HG03432 (cell line): ENCODE results near the gene ALKBH4.
A peak's percentile ranks its signal among the peaks of the same experiment; 100 is the strongest.

ENCODE experiments used
- ATAC-seq: cut with Tn5 transposase; IDR thresholded peaks from one replicate; pipeline ENCODE4 v1.9.1; 2021; ENCODE audit warnings: mild to moderate bottlenecking, moderate library complexity; ENCODE audit not compliant: unreplicated experiment

The ALKBH4 gene

DNA sequence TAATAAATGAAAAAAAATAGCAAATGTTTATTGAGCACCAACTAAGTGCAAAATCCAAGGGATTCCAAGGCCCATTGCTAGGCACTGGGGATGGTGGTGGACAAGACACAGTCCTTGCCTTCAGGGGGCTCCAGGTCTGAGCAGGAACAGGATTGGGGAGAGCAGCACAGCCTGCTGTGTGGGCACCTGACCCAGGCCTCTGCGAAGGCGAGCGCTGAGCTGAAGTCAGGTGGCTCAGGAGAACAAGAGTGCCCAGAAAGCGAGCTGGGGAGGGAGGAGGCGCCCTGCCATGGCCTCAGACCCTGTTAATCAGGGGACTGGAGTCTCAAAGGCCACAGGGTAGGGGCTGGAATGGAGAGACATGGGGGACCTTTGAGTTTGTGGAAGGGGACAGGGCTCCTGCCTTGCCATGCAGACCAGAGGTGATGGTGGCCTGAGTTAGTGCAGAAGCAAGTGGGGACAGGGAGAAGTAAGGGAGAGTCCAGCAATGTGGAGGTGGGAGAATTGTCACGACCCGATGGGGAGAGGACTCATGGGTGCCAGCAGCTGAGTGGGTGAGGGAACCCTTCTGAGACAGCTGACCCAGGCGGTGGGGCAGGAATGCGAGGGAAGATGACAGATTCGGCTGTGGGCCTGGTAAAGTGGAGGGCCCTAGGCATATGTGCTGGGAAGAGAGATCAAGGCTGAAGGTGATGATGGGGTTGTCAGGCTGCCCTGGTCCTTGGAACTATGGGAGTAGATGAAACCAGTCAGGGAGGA, 35.3 kb downstream of the ALKBH4 start:
- ATAC-seq = no peak

DNA sequence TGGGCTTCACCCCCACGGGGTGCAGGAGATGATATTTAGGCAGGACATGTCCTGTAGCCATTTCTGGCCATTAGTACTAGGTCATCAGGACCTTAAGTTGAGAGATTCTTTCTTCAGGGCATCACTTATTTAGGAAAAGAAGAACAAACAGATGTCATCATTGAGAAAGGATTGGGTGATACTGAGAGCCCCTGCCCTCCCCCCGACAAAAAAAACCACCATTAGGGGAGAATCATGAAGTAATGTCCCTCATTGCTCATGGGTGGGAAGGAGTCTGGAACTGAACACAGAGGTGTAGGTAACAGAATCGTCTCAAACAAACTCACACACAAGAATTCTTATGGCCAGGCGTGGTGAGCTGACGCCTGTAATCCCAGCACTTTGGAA, 37.7 kb downstream of the ALKBH4 start:
- ATAC-seq = no peak

DNA sequence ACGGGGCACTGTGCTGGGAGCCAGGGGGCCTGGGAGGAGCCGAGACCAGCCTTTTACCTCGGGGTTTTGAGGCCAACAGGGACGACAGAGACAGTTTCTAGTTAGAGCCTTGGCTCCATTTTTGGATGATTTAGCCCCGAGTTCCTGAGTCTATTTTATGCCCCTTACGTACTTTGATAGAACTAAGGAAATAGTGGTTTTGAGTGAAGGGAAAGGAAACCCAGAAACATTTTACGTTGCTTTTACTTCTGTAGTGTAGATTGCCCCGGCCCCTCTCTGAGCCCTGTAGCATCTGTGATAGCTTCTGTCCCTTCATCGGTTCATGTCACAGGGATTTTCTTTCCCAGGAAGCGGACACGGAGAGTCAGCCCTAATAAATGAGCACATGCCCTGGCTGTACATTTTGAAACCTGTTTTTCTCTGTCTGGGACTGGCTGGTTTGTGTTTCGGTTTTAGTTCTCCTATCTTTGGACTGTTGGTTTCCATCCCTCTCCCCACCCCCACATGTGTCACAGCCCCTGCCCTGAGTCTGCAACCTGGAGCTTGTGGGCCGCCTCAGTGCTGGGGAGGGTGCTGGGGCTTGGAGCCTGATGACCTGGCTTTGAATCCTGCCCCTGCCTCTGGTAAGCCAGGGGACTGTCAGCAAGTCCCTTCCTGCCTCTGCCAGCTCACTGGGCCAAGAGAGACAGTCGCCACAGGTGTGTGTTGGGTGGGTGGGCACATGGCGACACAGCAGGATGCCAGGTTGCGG, 38.2 kb downstream of the ALKBH4 start:
- peak; percentile 52 for ATAC-seq

DNA sequence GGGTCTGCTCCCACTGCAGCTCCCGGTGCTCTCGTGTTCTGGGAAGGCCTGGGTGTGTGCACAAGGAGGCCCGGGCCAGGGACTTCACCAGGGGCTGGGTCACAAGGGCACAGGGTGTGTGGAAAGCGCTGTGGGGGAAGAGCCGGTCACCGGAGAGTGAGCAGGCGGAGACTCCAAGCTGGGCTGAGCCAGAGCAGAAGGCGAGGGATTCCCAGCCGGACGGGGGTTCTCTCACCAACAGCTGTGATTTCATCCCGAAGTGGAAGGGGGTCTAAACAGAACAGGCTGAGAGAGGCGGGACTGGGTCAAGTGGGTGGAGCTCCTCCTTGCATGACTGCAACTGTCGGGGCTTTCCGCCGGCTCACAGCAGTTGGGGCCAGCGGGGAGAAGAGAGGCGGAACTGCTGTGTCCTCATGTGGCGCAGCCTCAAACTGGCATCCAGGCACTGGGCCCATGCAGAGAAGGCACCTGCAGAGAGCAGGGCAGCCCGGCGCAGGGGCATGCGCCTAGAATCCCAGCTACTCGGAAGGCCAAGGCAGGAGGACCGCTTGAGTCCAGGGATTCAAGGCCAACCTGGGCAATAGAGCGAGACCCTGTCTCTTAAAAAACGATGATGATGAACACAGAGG, 38.9 kb downstream of the ALKBH4 start:
- peak; percentile 67 for ATAC-seq

DNA sequence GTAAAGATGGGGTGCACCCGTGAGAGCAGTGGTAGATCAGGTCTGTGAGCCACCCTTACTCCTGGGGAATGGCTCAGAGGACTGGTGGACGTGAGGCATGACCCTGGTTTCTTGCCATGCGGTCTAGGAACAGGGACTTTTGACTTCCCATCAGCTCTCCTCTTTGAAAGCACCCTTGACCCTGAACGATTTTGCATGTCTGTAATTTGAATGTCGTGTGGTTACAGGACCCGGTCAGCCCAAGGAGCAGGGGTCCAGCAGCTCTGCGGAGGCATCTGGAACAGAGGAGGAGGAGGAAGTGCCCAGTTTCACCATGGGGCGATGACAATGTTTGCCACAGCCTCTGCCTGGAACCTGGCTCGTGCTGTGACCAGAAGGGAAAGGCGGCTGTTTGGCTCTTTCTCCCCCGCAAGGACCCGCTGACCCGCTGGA, 39.9 kb downstream of the ALKBH4 start:
- ATAC-seq = peak; percentile 26

DNA sequence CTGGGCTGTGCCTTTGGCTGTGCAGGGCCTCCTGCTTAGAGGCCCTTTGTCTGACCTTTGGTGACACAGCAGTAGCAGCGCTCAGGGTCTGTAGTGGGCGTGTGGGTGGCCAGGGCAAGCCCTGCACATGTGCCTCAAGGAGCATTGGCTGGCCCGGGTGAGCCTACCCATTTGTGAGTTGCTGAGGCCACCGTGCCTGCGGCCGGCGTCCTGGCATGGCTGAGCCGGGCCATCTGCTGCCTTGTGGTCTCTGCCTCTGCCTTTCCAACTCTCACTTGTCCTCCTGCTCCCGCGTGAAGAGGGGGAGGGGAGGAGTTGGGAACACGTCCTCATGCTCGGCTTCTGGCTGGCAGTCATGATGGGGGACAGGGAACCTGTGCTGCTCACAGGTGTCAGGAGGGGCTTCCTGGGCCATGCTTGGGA, 40.5 kb downstream of the ALKBH4 start:
- no peak for ATAC-seq

DNA sequence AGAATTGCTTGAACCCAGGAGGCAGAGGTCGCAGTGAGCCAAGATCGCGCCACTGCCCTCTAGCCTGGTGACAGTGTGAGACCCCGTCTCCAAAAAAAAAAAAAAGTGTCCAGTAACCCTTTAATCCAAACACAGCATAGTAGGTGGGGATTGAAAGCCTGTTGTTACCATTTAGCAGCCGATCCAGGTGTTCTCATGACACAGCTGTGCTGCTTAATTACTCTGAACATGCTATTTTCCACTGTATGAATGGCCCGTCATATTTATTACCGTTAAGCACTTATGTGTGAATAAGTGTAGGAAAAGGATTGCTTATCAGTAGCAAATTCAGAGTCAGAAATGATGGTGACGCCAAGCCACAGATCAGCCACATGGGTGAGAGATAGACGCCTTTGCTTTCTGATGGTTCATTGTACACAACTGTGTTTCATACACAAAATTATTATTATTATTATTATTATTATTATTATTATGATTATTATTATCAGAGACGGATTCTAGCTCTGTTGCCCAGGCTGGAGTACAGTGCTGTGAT, 42.9 kb downstream of the ALKBH4 start:
- no peak for ATAC-seq

DNA sequence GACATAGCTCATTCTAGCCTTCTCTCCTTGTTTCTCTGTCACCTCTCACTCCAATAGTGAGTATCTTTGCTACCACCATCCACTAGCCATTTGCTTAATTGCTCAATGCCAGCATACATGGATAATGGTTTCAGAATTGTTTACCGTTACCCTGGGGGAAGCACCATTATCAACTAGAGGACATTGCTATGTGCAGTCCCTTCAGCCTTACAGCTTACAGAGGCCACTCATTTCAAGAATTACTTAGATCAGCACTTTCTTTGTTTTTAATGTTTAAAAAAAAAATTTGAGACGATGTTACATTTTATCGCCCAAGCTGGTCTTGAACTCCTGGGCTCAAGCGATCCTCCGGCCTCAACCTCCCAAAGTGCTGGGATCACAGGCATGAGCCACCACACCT, 46.1 kb downstream of the ALKBH4 start:
- ATAC-seq = no peak

DNA sequence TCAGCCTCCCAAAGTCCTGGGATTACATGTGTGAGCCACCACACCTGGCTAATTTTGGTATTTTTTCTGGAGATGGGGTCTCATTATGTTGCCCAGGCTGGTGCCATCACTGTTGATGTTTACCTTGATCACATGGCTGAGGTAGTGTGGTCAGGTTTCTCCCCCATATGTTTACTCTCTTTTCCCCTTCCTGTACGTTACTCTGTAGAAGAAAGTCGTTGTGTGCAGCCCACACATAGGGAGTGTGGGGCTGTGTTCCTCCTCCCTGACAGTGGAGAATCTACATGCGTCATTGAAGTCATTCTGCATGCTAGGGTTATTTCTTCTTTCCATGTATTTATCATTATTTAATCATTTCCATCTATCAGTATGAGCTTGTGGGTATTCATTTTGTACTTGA, 47.6 kb downstream of the ALKBH4 start:
- ATAC-seq = no peak

DNA sequence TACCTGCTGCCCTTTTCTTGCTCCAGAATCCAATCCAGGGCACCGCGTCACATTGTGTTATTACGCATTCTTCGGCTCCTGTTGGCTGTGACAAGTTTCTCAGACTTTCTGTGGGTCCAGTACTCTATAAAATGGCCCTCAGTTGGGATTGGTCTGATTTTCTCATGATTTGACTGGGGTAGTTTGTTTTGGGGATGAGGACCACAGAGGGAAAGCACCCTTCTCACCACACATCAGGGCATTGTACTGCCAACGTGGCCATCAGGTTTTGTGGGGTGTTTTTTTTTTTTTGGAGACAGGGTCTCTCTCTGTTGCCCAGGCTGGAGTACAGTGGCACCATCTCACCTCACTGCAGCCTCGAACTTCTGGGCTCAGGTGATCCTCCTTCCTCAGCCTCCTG, 48.3 kb downstream of the ALKBH4 start:
- no peak for ATAC-seq

DNA sequence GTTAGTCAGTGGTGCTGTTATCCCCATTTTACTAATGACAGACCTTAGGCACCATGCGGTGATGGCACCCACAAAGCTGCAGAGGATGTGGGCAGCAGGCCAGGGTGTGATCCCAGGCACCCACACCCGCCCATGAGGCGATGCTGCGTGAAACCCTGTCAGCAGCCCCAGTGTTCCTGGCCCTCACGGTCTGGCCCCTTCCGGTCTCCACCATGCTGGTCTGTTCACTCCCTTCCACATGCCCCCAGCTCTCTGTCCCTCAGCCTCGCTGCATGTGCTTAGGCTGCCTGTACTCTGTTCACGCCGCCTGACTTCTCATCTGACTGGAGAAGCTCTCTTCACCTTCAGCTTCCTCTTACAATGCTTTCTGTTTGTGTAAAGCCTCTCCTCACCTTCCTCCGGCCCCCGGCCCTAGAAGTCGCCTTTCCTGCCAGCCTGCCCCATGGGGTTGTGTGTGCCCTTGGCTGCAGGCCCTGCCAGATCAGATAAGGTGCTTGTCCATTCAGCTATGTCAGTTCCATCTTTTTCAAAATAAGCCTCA, 48.9 kb downstream of the ALKBH4 start:
- peak; percentile 59 for ATAC-seq

DNA sequence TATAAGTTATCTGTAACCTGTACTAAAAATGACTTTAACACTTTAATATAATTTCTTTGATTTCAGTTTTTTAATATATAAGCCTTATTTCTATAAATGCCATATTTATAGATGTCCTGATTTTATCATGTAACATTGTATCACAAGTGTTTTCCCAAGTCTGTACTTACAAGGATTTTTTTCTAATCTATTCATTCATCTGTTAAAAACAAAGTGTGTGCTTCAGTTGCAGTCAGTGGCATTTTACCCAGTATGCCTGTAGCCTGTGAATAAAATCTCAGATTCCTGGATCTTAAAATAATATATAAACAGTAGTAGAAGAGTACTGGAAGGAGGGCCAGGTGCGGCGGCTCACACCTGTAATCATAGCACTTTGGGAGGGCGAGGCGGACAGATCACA, 51.1 kb downstream of the ALKBH4 start:
- ATAC-seq = no peak

DNA sequence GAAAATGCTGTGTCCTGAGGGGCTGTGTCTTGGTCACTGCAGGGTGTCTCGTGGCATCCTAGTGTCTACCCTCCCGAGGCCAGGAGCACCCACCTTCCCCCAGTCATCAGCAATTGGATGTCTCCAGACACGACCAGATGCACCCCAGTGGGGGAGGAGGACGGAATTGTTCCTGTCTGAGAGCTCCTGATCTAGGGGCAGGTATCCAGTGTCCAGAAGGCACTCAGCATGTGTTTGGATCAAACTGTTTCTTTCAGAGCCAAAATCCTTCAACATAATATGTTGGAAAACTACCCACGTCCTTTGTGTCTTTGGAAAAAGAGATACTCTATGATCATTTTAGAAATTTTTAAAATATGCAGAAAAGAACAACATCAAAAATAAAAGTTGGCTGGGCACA, 51.6 kb downstream of the ALKBH4 start:
- ATAC-seq = no peak

DNA sequence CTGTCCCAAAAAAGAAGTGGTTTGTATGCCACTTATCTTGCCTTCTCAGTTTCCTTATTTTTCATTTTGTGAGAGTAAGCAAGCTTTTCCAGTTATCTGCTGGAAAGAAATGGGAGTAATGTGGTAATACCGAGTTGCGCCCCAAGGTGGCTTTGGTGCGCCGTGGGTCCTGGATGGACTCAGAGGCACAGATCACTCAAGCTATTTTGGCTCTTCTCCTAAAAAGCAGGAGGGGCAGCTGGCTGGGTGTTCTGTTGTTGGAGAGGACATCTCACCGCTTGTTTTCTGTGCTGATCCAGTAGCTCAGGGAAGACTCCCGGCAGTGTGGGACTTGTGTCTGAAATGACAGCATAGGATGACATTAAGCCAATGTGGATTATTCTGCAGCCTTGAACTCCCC, 52.1 kb downstream of the ALKBH4 start:
- ATAC-seq = no peak

DNA sequence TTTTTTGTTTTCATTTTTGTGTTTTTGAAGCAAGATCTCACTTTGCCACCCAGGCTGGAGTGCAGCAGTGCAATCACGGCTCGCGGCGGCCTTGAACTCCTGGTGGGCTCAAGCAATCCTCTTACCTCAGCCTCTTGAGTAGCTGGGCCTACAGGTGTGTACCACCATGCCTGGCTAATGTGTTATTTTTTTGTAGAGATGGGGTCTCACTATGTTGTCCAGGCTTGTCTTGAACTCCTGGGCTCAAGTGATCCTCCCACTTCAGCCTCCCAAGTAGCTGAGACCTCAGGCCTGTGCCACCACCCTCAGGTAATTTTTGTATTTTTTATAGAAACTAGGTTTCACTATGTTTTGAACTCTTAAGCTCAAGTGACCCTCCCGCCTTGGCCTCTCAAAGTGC, 53.7 kb downstream of the ALKBH4 start:
- ATAC-seq = no peak

DNA sequence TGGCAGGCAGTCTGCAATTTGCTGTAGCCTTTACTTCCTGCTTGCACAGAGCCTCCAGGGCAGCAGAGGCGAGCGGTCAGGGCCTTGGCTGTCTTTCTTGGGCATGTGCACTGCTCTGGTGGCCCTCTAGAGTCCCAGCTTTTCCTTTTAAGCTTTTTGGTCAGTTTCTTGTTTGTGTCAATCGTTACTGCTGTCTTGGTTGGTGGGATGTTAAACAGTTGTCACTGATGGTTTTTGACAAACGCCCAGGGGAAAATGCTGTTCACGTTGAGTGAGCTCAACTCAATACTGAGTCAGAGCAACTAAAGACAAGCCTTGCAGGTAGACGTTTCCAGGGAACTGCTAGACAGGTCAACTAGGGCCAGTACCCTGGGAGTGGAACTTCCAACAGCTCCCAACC, 54.5 kb downstream of the ALKBH4 start:
- ATAC-seq = no peak

DNA sequence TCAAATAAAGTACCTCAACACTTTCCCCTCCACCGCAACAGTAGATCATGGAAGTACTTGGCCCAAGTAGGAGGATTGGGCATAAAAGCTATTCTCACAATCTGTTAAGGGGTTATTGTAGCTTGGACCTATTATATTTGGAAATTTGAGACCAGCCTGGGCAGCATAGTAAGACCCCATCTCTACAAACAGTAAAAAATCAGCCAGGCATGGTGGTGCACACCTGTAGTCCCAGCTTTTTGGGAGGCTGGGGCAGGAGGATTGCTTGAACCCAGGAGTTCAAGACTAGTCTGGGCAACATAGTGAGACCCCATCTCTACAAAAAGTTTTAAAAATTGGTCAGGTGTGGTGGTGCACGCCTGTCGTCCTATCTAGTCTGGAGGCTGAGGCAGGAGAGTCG, 55.3 kb downstream of the ALKBH4 start:
- no peak for ATAC-seq

DNA sequence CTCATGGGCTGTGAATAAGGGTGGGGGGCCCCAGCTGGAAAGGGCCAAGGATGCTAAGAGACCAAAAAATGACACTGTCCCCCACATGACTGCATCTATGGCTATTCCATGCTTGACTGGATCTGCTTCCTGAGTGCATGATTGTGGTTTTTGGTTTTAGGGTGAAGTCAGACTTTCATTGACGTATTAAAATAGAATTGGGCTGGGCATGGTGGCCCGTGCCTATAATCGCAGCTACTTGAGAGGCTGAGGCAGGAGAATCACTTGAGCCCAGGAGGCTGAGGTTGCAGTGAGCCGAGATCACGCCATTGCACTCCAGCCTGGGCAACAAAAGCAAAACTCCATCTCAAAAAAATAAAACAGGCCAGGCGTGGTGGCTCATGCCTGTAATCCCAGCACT, 56.1 kb downstream of the ALKBH4 start:
- peak; percentile 76 for ATAC-seq

DNA sequence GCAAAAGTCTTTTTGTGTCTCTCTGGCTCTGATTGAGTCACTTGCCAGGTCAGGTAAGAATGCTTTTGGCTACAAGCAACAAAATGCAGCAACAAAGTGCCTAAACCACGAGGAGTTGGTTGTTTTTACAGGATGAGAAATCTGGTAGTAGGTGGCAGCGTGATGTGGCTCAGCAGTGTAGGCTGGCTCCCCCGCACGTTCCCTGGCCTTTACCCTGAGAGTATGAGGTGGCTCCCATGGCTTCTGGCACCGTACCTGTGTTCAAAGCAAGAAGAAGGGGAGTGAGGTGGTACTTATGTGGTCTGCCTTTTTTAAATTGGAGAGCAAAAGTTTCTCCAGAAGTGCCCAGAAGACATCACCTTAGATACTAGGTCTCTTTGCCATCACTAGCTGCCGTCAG, 56.8 kb downstream of the ALKBH4 start:
- ATAC-seq = peak; percentile 15
